Panc1 (cell line): ENCODE data around the gene SRSF3.

ENCODE experiments used
- CTCF ChIP-seq: fragments of 450-650 bp; IDR thresholded peaks from 2 replicates; pipeline ENCODE4 v1.5.1; 2017; ENCODE audit warnings: mild to moderate bottlenecking
- POLR2AphosphoS5 ChIP-seq: IDR thresholded peaks from 2 replicates; pipeline ENCODE4 v1.6.1; 2012; ENCODE audit warnings: mild to moderate bottlenecking, low read depth, low read length, moderate library complexity
- SIN3A ChIP-seq: IDR thresholded peaks from 2 replicates; pipeline ENCODE4 v1.6.1; 2012; ENCODE audit warnings: low read depth, mild to moderate bottlenecking, low read length, moderate library complexity, borderline replicate concordance; ENCODE audit not compliant: insufficient read depth
- TCF7L2 ChIP-seq: IDR thresholded peaks from 2 replicates; pipeline ENCODE4 v1.6.1; 2011; ENCODE audit warnings: mild to moderate bottlenecking, low read depth, low read length, inconsistent platforms
- TF ChIP-seq, protein P1 (sequence below), 2 experiments: IDR thresholded peaks; 2 replicates each; pipeline ENCODE4 v1.6.1; 2011 to 2012; ENCODE audit warnings: low read depth in 2 of 2, control low read depth in 1 of 2, low read length in 1 of 2, mild to moderate bottlenecking in 1 of 2, moderate library complexity in 1 of 2; ENCODE audit not compliant: insufficient read depth in 1 of 2

DNA sequence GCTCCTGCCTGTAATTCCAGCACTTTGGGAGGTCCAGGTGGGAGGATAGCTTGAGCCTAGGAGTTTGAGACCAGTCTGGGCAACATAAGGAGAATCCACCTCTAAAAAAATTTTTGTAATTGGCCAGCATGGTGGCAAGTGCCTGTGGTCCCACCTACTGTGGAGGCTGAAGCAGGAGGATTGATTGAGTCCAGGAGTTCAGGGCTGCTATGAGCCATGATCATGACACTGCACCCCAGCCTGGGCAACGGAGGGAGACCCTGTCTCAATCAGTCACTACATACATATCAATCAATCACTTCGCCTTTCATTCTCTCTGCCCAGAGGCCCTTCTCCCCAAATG is 45.8 kb upstream of the SRSF3 start:
- TF ChIP-seq CTCF (no peak), POLR2AphosphoS5 (no peak), SIN3A (no peak), TCF7L2 (no peak)
- TF ChIP-seq, protein P1, sequence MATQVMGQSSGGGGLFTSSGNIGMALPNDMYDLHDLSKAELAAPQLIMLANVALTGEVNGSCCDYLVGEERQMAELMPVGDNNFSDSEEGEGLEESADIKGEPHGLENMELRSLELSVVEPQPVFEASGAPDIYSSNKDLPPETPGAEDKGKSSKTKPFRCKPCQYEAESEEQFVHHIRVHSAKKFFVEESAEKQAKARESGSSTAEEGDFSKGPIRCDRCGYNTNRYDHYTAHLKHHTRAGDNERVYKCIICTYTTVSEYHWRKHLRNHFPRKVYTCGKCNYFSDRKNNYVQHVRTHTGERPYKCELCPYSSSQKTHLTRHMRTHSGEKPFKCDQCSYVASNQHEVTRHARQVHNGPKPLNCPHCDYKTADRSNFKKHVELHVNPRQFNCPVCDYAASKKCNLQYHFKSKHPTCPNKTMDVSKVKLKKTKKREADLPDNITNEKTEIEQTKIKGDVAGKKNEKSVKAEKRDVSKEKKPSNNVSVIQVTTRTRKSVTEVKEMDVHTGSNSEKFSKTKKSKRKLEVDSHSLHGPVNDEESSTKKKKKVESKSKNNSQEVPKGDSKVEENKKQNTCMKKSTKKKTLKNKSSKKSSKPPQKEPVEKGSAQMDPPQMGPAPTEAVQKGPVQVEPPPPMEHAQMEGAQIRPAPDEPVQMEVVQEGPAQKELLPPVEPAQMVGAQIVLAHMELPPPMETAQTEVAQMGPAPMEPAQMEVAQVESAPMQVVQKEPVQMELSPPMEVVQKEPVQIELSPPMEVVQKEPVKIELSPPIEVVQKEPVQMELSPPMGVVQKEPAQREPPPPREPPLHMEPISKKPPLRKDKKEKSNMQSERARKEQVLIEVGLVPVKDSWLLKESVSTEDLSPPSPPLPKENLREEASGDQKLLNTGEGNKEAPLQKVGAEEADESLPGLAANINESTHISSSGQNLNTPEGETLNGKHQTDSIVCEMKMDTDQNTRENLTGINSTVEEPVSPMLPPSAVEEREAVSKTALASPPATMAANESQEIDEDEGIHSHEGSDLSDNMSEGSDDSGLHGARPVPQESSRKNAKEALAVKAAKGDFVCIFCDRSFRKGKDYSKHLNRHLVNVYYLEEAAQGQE (IDR thresholded peaks at IDR 0.05; ENCODE audit: insufficient read depth in 1 of 2, low read depth in 2 of 2, low read length in 1 of 2), result no peak
